Measurements from ENCODE around the gene ZMYM2. TPM values are rescaled to one million over a fixed set of nuclear protein-coding genes. Genes with fewer than 3 reads are reported as not detected.

Gene ZMYM2
- total and polyA plus RNA-seq, 10 of the 15 experiments (the other 5 are each of a cell fraction or from before 2014, with no cell fraction given): 9.5 to 60.4 (median 34.6) TPM

- whole genome bisulfite sequencing (ENCODE audit: insufficient coverage, insufficient replicate concordance, low lambda C conversion rate, missing lambda C conversion rate): 91% methylated on average over 4 of the region's 4 CpGs
- no peaks in the 10 kb centered on the region for H4K20me1 ChIP-seq (ENCODE audit: control insufficient read depth, insufficient read depth)
- no peak for TF ChIP-seq CBX3 (IDR thresholded peaks at IDR 0.05; ENCODE audit: borderline replicate concordance, low read depth)
- TF ChIP-seq MLLT1 (IDR thresholded peaks at IDR 0.05): peak; percentile 79
- no peak for TF ChIP-seq HDGF (IDR thresholded peaks at IDR 0.05)
- TF ChIP-seq FOXK2 (IDR thresholded peaks at IDR 0.05): no peak
- H3K36me3 ChIP-seq (ENCODE audit: control insufficient read depth in 2 of 2, insufficient read depth in 2 of 2, low read length in 1 of 2): peaks cover 0 to 5% of the 10 kb centered on the region in 2 experiments; a peak in 2 of 4 replicates
- no peaks in the 10 kb centered on the region for H3K4me1 ChIP-seq (ENCODE audit: control insufficient read depth, insufficient read depth, low read length)
- SMC1A ChIA-PET (ENCODE audit: uncharacterized antibody, unreplicated experiment): no interaction called here
- ATAC-seq (no peak), DNase-seq (ENCODE audit: low read depth, low spot score) (no peak), FAIRE-seq (no peak)
- H3K27ac ChIP-seq (ENCODE audit: control insufficient read depth, insufficient read depth): no peak overlapping the region
- no peak overlapping the region for H2AFZ ChIP-seq (ENCODE audit: control insufficient read depth, low read depth, low read length)
- H3K4me3 ChIP-seq: peak overlapping the region; percentile 54
- H3K27me3 ChIP-seq (replicated peaks in 1 of 2; ENCODE audit: control insufficient read depth in 2 of 2, insufficient read depth in 2 of 2, low read length in 1 of 2): no peaks in the 10 kb centered on the region
- H3K79me2 ChIP-seq (ENCODE audit: control insufficient read depth, insufficient read depth, low read length): peaks cover 59% of the 10 kb centered on the region
- peak overlapping the region; percentile 41; the same call in 1 of the 2 replicates for H3K4me2 ChIP-seq (ENCODE audit: control insufficient read depth, insufficient read depth)
- H3K9ac ChIP-seq (ENCODE audit: control insufficient read depth, insufficient read depth, low read length): no peak overlapping the region
- RAD21 ChIA-PET (ENCODE audit: unreplicated experiment): interaction anchor here (1.4 kb wide), 1 partner anchor 34 kb away, joined by 5 read pairs; no protein-coding TSS in a partner anchor
- POLR2A ChIA-PET: interaction anchor here (0.6 kb wide), 1 partner anchor 122 kb away, joined by 3 read pairs; no protein-coding TSS in a partner anchor
- in situ Hi-C loops (cut with MboI) (no loop called here), intact Hi-C loops (cut with micrococcal nuclease; ENCODE audit: unreplicated experiment) (loop anchor here (2.0 to 10.0 kb wide), 2 partner anchors 99 to 197 kb away; partner anchors contain the start of gene ZMYM5)
- CTCF ChIA-PET: interaction anchor here (0.7 kb wide), 1 partner anchor 162 kb away, joined by 3 read pairs; no protein-coding TSS in a partner anchor
- no TSS peak for BruUV-seq (replicated peaks)
- no peaks in the 10 kb centered on the region for H3K9me3 ChIP-seq (replicated peaks; ENCODE audit: control insufficient read depth, insufficient read depth, low read length)
Observed at GRCh38 chr13:19961489-19961888, 3.0 kb downstream of the ZMYM2 start.

GRCh38 chr13:19961924-19962323 is 3.4 kb downstream of the ZMYM2 start:
- ChIA-PET POLR2A (no interaction called here), SMC1A (ENCODE audit: uncharacterized antibody, unreplicated experiment) (no interaction called here), CTCF (interaction anchor here (0.7 to 1.6 kb wide), 2 partner anchors 100 to 162 kb away, joined by 3 read pairs; no protein-coding TSS in a partner anchor), RAD21 (ENCODE audit: unreplicated experiment) (interaction anchor here (1.4 kb wide), 1 partner anchor 35 kb away, joined by 5 read pairs; no protein-coding TSS in a partner anchor)
- FAIRE-seq: no peak
- Histone ChIP-seq H3K4me2 (ENCODE audit: control insufficient read depth, insufficient read depth) (peak overlapping the region; percentile 41), H4K20me1 (ENCODE audit: control insufficient read depth, insufficient read depth) (no peaks in the 10 kb centered on the region), H3K4me1 (ENCODE audit: control insufficient read depth, insufficient read depth, low read length) (peaks cover under 1% of the 10 kb centered on the region; the same call in 1 of the 2 replicates), H2AFZ (ENCODE audit: control insufficient read depth, low read depth, low read length) (no peak overlapping the region), H3K9me3 (replicated peaks; ENCODE audit: control insufficient read depth, insufficient read depth, low read length) (no peaks in the 10 kb centered on the region), H3K36me3 (ENCODE audit: control insufficient read depth in 2 of 2, insufficient read depth in 2 of 2, low read length in 1 of 2) (peaks cover 0 to 5% of the 10 kb centered on the region in 2 experiments; a peak in 2 of 4 replicates), H3K79me2 (ENCODE audit: control insufficient read depth, insufficient read depth, low read length) (peaks cover 62% of the 10 kb centered on the region), H3K9ac (ENCODE audit: control insufficient read depth, insufficient read depth, low read length) (no peak overlapping the region; the same call in 1 of the 2 replicates), H3K27me3 (replicated peaks in 1 of 2; ENCODE audit: control insufficient read depth in 2 of 2, insufficient read depth in 2 of 2, low read length in 1 of 2) (no peaks in the 10 kb centered on the region), H3K4me3 (peak overlapping the region; percentile 54), H3K27ac (ENCODE audit: control insufficient read depth, insufficient read depth) (no peak overlapping the region)
- intact Hi-C loops (cut with micrococcal nuclease; ENCODE audit: unreplicated experiment): loop anchor here (2.0 to 10.0 kb wide), 2 partner anchors 99 to 197 kb away; partner anchors contain the start of gene ZMYM5
- no peak for ATAC-seq
- no peak for DNase-seq (ENCODE audit: low read depth, low spot score)
- in situ Hi-C loops (cut with MboI): no loop called here
- no TSS peak for BruUV-seq (replicated peaks)
- no peak for TF ChIP-seq ATF7 (IDR thresholded peaks at IDR 0.05; ENCODE audit: low read depth)
- no peak for TF ChIP-seq IKZF1 (conservative IDR thresholded peaks at IDR 0.05)
- TF ChIP-seq WRNIP1 (IDR thresholded peaks at IDR 0.05; ENCODE audit: borderline replicate concordance, low read depth, low read length): no peak
- TF ChIP-seq SP1 (IDR thresholded peaks at IDR 0.05; ENCODE audit: low read depth, low read length): no peak
- no peak for TF ChIP-seq CEBPZ (IDR thresholded peaks at IDR 0.05; ENCODE audit: low read depth, low read length)
